Natural killer cell (primary cell): ENCODE results near the gene KCNK4. TPM values are rescaled to one million over a fixed set of nuclear protein-coding genes. Genes with fewer than 3 reads are reported as not detected.
A peak's percentile ranks its signal among the peaks of the same experiment; 100 is the strongest.

Experiments
- ATAC-seq, 3 donors: fragments of 150-1000 bp in 2 of 3; fragments of 200-7000 bp in 1 of 3; cut with Tn5 transposase; 1 replicate in 1 of 3; 2 replicates in 2 of 3; pipeline ENCODE4 v1.10.0; 2021; ENCODE audit warnings: mild to moderate bottlenecking in 2 of 3, moderate library complexity in 2 of 3
- DNase-seq, 2 donors: peaks; one replicate each; pipeline versions ENCODE4 v3.0.0 to v3.0.0-alpha.2; 2013 to 2021; ENCODE audit warnings: mixed read lengths in 1 of 2
- H3K27ac ChIP-seq: one replicate; pipeline ENCODE4 v1.5.1; 2013; ENCODE audit warnings: mild to moderate bottlenecking, low read length
- H3K27me3 ChIP-seq: one replicate; pipeline ENCODE4 v1.6.1; 2013; ENCODE audit warnings: low read length; ENCODE audit not compliant: control insufficient read depth, insufficient read depth
- H3K36me3 ChIP-seq: one replicate; pipeline ENCODE4 v1.6.1; 2013; ENCODE audit warnings: low read length; ENCODE audit not compliant: control insufficient read depth, insufficient read depth
- H3K4me1 ChIP-seq: one replicate; pipeline ENCODE4 v1.6.1; 2013; ENCODE audit warnings: low read length; ENCODE audit not compliant: control insufficient read depth, insufficient read depth
- H3K4me3 ChIP-seq: one replicate; pipeline ENCODE4 v1.5.1; 2013; ENCODE audit warnings: low read length
- H3K9me3 ChIP-seq: one replicate; pipeline ENCODE4 v1.6.1; 2013; ENCODE audit warnings: low read length; ENCODE audit not compliant: control insufficient read depth, insufficient read depth
- H3K27ac Mint-ChIP-seq, 2 donors: one replicate each; pipeline ENCODE4 v1.8.0; 2022; ENCODE audit warnings: mild to moderate bottlenecking in 2 of 2, mixed read lengths in 2 of 2, moderate library complexity in 1 of 2
- H3K27me3 Mint-ChIP-seq, 2 donors: one replicate each; pipeline ENCODE4 v1.8.0; 2022; ENCODE audit warnings: low read depth in 2 of 2, mixed read lengths in 2 of 2
- H3K36me3 Mint-ChIP-seq: one replicate; pipeline ENCODE4 v1.8.0; 2022; ENCODE audit warnings: mixed read lengths
- H3K4me1 Mint-ChIP-seq, 2 donors: one replicate each; pipeline ENCODE4 v1.8.0; 2022; ENCODE audit warnings: mixed read lengths in 2 of 2
- H3K4me3 Mint-ChIP-seq: one replicate; pipeline ENCODE4 v1.8.0; 2022; ENCODE audit warnings: mild to moderate bottlenecking, moderate library complexity, mixed read lengths
- H3K9me3 Mint-ChIP-seq, 2 donors: one replicate each; pipeline ENCODE4 v1.8.0; 2022; ENCODE audit warnings: mixed read lengths in 2 of 2
- CTCF ChIP-seq: fragments of 200-600 bp; IDR thresholded peaks from one replicate; pipeline ENCODE4 v1.8.0; 2022; ENCODE audit warnings: antibody characterized with exemption
- WGBS: methylation state at CpG from one replicate; pipeline ENCODE4 v1.1.7; 2013; ENCODE audit warnings: missing lambda C conversion rate; ENCODE audit not compliant: insufficient coverage; 5-methylcytosine and 5-hydroxymethylcytosine counted together
- intact Hi-C: fragments of 100-400 bp; cut with micrococcal nuclease; formaldehyde crosslinking; loops from one replicate; pipeline ENCODE4 v1.14.2; 2022
- total RNA-seq, 4 donors: library from RNA; stranded (reverse); fragments of 120-200 nt in 1 of 4; gene quantifications; one replicate each; pipeline versions ENCODE4 v1.2.3 to v1.2.4, GENCODE V29; 2013 to 2022

KCNK4 gene
- total RNA-seq, 3 donors from 2014 or later (not counting 1 experiment from before 2014, with no cell fraction given): 0.30 to 0.86 TPM; not detected in 1

- Mint-ChIP-seq H3K27me3 (no peaks in the 10 kb centered on the region), H3K4me3 (peak overlapping the region; percentile 28), H3K9me3 (no peaks in the 10 kb centered on the region), H3K27ac (peak overlapping the region; percentile 26 to 99), H3K4me1 (peaks cover 46 to 51% of the 10 kb centered on the region in 2 donors), H3K36me3 (no peaks in the 10 kb centered on the region)
- intact Hi-C loops: no loop called here
- Histone ChIP-seq H3K27me3 (no peaks in the 10 kb centered on the region), H3K4me3 (no peak overlapping the region), H3K9me3 (no peaks in the 10 kb centered on the region), H3K36me3 (peaks cover 17% of the 10 kb centered on the region), H3K27ac (no peak overlapping the region), H3K4me1 (peaks cover 30% of the 10 kb centered on the region)
- DNase-seq: no peak
- no peak for ATAC-seq
- 100% methylated on average over 7 of the region's 7 CpGs for WGBS
- TF ChIP-seq CTCF: no peak
Measured at GRCh38 chr11:64320556-64320955, 29.5 kb downstream of the KCNK4 start.

GRCh38 chr11:64321026-64321425, 29.9 kb downstream of the KCNK4 start:
- Histone ChIP-seq H3K27ac (no peak overlapping the region), H3K4me1 (peaks cover 30% of the 10 kb centered on the region), H3K9me3 (no peaks in the 10 kb centered on the region), H3K36me3 (peaks cover 16% of the 10 kb centered on the region), H3K27me3 (no peaks in the 10 kb centered on the region), H3K4me3 (no peak overlapping the region)
- Mint-ChIP-seq H3K4me1 (peaks cover 46 to 51% of the 10 kb centered on the region in 2 donors), H3K27ac (peak overlapping the region; percentile 26 to 99), H3K9me3 (no peaks in the 10 kb centered on the region), H3K36me3 (no peaks in the 10 kb centered on the region), H3K4me3 (no peak overlapping the region), H3K27me3 (no peaks in the 10 kb centered on the region)
- no peak for ATAC-seq
- TF ChIP-seq CTCF: no peak
- no peak for DNase-seq
- intact Hi-C loops: no loop called here
- 93% methylated on average over 5 of the region's 5 CpGs for WGBS

DNA sequence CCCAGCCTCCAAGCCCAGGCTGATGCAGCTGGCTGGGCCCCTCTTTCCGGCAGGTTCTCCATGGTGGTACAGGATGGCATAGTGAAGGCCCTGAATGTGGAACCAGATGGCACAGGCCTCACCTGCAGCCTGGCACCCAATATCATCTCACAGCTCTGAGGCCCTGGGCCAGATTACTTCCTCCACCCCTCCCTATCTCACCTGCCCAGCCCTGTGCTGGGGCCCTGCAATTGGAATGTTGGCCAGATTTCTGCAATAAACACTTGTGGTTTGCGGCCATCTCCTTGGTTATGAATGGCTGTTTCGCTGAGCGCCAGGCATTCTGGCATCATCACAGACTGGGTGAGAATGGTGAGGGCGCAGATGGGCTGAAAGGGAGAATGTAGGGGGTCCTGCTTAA, 30.4 kb downstream of the KCNK4 start:
- Histone ChIP-seq H3K9me3 (no peaks in the 10 kb centered on the region), H3K4me3 (no peak overlapping the region), H3K4me1 (peaks cover 25% of the 10 kb centered on the region), H3K27me3 (no peaks in the 10 kb centered on the region), H3K36me3 (peaks cover 16% of the 10 kb centered on the region), H3K27ac (no peak overlapping the region)
- no peaks in the 10 kb centered on the region for H3K36me3 Mint-ChIP-seq
- no peak for ATAC-seq
- peak overlapping the region in 1 of 2 donors; percentile 99 for H3K27ac Mint-ChIP-seq
- H3K27me3 Mint-ChIP-seq: no peaks in the 10 kb centered on the region
- H3K4me1 Mint-ChIP-seq: peaks cover 44 to 47% of the 10 kb centered on the region in 2 donors
- no peak overlapping the region for H3K4me3 Mint-ChIP-seq
- 96% methylated on average over 5 of the region's 5 CpGs for WGBS
- no peaks in the 10 kb centered on the region for H3K9me3 Mint-ChIP-seq
- no peak for TF ChIP-seq CTCF
- intact Hi-C loops: no loop called here
- DNase-seq: no peak

GRCh38 chr11:64322925-64323260, 31.8 kb downstream of the KCNK4 start:
- H3K36me3 Mint-ChIP-seq: no peaks in the 10 kb centered on the region
- intact Hi-C loops: no loop called here
- no peak for TF ChIP-seq CTCF
- H3K27ac ChIP-seq: no peak overlapping the region
- H3K27ac Mint-ChIP-seq: no peak overlapping the region
- no peaks in the 10 kb centered on the region for H3K9me3 Mint-ChIP-seq
- peaks cover 16% of the 10 kb centered on the region for H3K36me3 ChIP-seq
- DNase-seq (no peak), ATAC-seq (no peak)
- H3K4me1 Mint-ChIP-seq: peaks cover 30 to 38% of the 10 kb centered on the region in 2 donors
- no peaks in the 10 kb centered on the region for H3K27me3 ChIP-seq
- peaks cover 17% of the 10 kb centered on the region for H3K4me1 ChIP-seq
- H3K27me3 Mint-ChIP-seq: no peaks in the 10 kb centered on the region
- no peak overlapping the region for H3K4me3 Mint-ChIP-seq
- WGBS: 86% methylated on average over 7 of the region's 7 CpGs
- H3K4me3 ChIP-seq: no peak overlapping the region
- no peaks in the 10 kb centered on the region for H3K9me3 ChIP-seq
